AG09319 (cell line): ENCODE measurements around the gene SLC20A1.

Experiments
- DNase-seq: peaks from one replicate; pipeline ENCODE4 v3.0.0-alpha.2; 2010; ENCODE audit warnings: low read depth; ENCODE audit errors: extremely low read depth
- TF ChIP-seq, protein P1 (sequence below): IDR thresholded peaks from 2 replicates; pipeline ENCODE4 v1.5.1; 2011; ENCODE audit warnings: low read depth, mild to moderate bottlenecking, inconsistent platforms, low read length, moderate library complexity

Gene SLC20A1, protein sequence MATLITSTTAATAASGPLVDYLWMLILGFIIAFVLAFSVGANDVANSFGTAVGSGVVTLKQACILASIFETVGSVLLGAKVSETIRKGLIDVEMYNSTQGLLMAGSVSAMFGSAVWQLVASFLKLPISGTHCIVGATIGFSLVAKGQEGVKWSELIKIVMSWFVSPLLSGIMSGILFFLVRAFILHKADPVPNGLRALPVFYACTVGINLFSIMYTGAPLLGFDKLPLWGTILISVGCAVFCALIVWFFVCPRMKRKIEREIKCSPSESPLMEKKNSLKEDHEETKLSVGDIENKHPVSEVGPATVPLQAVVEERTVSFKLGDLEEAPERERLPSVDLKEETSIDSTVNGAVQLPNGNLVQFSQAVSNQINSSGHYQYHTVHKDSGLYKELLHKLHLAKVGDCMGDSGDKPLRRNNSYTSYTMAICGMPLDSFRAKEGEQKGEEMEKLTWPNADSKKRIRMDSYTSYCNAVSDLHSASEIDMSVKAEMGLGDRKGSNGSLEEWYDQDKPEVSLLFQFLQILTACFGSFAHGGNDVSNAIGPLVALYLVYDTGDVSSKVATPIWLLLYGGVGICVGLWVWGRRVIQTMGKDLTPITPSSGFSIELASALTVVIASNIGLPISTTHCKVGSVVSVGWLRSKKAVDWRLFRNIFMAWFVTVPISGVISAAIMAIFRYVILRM

DNA sequence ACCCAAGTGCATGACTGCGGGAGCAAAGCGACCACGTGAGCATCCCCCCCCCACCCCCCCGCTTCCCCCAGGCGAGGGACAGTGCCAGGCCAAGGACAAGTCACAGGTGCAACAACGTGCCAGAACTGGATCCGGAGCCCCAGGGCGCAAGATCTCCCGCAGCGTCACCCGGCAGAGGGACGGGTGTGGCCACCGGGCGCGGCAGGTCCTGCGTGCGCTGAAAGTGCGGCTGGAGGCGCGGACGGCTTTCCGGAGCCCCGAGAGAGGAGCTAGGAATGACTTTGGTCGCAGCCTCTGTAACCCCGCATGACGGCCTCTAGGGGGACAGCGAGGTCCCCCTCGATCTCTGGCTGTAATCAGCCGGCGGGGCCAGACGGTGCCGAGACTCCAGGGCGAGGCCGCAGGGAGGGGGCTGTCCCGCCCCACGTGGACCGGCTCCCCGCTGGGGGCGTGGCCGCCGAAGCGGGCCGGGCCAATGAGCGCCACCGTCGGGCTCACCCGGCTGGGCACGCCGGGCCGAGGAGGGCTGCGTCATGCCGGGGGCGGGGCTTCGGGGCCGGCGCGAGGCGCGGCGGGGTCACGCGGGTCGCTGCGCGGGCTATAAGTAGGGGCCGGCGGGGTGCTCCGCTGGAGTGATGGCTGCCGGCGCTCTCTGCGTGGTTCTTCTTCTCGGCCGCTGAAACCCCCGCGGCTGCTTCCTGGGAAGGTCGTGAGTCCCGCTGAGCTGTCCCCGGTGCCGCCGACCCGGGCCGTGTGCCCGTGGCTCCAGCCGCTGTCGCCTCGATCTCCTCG, at the start of gene SLC20A1:
TSS of gene SLC20A1 (plus strand) at position 630 of the 792 bp plus-strand sequence. CDS start 890 bp downstream, outside the sequence.
- DNase-seq = peak; percentile 77
- TF ChIP-seq, protein P1, sequence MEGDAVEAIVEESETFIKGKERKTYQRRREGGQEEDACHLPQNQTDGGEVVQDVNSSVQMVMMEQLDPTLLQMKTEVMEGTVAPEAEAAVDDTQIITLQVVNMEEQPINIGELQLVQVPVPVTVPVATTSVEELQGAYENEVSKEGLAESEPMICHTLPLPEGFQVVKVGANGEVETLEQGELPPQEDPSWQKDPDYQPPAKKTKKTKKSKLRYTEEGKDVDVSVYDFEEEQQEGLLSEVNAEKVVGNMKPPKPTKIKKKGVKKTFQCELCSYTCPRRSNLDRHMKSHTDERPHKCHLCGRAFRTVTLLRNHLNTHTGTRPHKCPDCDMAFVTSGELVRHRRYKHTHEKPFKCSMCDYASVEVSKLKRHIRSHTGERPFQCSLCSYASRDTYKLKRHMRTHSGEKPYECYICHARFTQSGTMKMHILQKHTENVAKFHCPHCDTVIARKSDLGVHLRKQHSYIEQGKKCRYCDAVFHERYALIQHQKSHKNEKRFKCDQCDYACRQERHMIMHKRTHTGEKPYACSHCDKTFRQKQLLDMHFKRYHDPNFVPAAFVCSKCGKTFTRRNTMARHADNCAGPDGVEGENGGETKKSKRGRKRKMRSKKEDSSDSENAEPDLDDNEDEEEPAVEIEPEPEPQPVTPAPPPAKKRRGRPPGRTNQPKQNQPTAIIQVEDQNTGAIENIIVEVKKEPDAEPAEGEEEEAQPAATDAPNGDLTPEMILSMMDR = peak; percentile 20

DNA sequence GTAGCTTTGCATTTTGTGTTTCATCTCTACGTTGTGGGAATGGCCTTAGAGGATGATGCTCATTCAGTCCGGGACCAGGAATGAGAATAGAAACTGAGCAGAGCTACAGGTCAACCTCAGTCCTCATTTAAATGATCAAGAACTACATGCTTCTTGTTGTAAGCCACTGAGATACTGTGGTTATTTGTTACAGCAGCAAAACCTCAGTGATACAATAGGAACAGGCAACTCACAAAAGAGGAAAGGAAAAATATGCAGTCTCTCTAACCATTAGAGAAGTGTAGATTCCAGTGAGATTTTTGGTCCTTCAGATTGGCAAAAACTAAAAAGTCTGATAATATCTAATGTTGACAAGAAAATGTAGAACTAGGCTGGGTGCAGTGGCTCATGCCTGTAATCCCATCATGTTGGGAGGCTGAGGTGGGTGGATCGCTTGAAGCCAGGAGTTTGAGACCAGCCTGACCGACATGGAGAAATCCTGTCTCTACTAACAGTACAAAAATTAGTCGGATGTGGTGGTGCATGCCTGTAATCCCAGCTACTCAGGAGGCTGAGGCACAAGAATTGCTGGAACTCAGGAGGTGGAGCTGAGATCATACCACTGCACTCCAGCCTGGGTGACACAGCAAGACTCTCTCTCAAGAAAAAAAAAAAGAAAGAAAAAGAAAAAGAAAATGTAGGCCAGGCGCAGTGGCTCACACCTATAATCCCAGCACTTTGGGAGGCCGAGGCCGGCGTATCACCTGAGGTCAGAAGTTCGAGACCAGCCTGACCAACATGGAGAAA, 48.0 kb upstream of the SLC20A1 start:
- TF ChIP-seq, protein P1 = no peak
- no peak for DNase-seq

DNA sequence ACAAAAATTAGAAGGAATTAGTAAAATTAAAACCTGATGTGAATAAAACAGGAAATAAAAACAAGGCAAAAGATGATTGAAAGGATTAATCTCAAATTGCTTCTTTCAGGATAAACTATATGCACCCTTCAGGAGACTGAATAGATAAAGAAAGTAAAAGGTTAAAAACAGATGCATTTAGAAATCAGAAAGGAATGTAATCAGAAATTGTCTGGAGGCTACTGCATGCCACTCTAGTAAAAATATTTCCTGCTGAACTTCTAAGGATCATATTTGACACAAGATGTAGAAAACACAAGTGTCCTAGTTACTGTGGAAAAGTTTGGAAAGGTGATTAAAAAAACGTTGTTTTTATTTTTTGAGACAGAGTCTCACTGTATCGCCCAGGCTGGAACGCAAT, 45.1 kb upstream of the SLC20A1 start:
- TF ChIP-seq, protein P1 = no peak
- no peak for DNase-seq

DNA sequence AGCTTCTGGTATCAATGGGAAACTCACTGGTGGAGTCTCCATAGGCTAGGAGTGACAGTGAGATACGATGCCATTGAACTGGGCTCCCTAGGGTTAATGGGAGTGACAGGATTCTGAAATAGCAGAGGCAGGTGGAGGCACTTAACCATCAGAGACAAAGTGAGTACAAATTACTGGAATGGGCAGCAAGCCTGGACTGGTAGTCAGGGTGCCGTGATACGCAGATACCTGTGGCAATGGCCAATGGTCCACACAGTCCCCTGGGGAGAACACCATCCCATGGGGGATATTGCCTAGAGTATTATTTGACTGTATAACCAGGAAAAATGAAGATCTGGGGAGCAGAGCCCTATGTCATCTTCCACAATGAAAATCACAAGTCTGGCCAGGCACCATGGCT, 44.0 kb upstream of the SLC20A1 start:
- no peak for DNase-seq
- TF ChIP-seq, protein P1 = no peak

DNA sequence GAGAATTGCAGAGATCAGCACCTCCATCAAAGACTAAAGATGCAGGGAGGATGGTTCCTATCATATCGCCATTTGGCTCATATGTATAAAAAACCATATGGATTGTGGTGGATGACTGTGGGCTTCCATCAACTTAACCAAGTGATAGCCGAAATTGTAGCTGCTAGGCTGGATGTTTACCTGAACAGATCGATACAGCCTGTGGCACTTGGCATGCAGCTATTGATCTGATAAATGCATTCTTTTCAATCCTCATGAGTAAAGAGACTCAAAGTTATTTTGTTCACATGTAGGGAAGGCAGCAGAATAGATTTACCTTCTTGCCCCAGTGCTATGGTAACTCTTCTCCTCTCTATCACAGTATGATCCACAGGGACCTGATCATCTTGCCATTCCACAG, 42.8 kb upstream of the SLC20A1 start:
- TF ChIP-seq, protein P1 = no peak
- DNase-seq = no peak

DNA sequence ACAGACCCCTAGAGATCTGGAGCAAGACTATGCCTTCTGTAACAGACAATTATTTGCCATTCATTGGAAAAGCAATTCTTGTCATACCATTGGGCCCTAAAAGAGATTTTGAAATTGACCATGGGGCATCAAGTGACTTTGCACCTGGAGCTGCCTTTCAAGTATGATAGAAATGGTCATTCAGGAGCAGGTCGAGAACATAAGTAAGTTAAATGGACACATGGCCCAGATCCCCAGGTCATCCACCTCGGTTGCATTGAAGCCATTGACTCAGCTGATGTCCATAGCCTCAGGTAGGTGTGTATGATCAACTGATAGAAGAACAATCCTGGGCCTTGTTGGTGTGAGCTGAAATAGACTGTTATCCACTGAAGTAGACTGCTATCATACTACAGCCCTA, 42.0 kb upstream of the SLC20A1 start:
- TF ChIP-seq, protein P1 = no peak
- no peak for DNase-seq
